Measurements from ENCODE around the gene NTMT2.

The NTMT2 gene

DNA sequence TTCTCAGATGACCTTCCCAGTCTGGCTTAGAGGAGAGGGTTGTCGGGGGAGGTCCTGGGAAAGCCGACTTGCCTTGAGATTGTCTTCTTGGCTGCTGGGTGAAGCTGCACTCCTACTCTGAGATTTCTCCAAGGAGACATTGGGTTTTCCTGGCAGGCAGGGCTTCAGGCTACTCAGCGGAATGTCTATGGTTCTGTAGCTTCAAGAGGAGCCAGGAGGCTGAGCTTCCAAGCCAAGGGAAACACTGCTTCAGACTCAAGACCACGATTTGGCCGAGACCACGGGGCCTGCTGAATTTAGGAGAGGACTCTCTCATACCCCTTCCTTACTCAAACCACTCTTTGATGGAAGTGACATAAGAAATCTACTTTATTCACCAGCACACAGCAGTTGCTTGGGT is 67.8 kb downstream of the NTMT2 start:
- DNase-seq, result no peak

DNA sequence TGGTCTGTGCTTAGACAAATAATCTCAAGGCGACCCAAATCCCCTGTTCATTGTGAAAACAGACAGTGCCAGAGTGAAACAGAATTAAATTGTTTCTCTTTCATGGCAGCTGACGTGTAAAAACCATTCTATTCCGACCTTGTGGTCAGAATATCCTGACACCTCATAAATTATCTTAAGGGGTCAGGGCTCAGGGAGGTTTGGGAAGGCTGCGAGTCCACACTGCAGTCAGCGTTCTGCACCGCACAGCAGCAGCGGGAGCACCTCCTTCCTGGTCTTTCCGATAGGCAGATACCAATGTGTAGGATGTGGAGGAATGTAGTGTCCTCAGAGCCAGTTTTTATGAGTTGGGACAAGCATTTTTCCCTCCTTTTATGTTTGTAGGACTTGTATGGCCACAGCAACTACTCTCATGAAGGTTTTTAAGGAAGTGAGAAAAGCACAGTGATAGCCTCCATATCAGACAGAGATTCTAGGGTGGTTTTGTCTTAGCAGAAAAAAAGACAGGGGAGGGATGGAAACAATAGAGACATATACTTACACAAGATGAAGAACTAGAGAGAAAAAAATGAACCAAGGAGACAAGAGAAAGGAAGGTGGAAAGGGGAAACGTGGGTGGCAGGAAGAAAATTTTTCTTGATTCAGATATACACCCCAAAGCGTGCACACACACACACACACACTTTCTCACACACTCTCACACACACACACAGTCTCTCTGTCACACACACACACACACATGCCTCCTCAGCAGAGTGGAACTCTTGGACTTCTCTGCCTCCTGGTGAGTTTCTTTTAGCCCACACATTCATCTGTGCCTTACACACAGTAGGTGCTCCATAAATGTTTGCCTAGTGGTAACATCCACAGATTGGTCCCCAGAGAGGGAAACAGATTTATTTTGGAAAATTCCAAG is 68.6 kb downstream of the NTMT2 start:
- no peak for DNase-seq

DNA sequence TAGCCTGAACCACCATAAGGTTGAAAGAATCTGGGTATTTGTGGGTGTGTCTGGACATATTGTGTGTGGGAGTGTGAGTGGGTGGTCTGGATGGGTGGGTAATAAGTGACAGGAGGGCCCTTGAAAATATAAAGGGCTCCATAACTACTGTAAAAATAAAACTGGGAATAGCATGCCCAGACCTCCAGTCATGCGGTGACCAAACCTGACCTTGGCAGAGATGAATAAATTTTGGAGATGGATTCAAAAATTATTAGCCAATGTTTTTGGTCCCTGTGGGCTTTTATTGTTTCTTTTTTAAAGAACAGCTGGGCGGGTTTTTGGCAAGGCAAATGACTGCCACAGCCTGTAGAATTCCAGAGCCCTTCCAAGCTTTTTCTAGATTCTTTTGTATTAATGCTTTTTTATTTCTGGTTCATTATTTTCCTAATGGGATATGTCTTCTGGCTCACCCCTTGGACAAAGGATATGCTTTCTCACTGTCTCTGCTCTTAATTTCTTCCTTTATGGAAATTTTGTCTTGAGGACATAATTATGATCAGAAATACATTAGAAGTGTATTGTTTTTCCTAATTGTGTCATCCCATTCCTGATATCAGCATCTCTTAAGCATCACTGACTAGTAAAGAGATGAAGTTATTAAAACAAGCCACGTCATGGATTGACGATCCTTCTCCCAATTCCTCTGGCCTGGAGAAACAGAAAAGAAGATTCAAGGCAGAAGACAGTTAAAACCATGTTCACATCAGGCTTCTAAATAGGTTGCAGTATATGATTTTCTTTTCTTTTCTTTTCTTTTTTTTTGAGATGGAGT is 69.5 kb downstream of the NTMT2 start:
- no peak for DNase-seq

GRCh38 chr1:170217517-170218256 is 71.9 kb downstream of the NTMT2 start:
- DNase-seq, result no peak

DNA sequence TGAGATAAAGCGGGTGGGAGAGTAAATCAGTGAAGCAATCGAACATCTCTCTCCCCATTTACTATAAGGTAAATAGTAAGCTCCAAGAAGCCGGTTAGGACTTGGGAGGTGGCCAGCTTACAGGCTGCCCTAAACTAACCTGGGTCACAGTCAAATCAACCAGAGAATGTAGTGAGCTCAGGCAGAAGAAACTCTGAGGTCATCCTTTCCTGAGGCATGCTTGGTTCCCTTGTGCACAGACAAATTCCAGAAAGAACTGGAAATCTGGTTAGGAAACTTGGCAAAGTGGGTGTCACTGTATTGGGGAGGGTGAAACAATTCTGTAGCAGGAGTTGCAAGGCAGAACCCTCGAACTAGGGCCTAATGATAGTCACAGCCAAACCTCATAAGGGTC is 72.5 kb downstream of the NTMT2 start:
- DNase-seq, result no peak
